Erythroblast (primary cell): Measurements from ENCODE around the gene GC.

Experiments
- GATA1 ChIP-seq: IDR thresholded peaks from 2 replicates; pipeline ENCODE4 v1.6.1; 2011; ENCODE audit warnings: low read depth, mild to moderate bottlenecking, control low read depth, low read length, moderate library complexity
- POLR2A ChIP-seq: IDR thresholded peaks from 2 replicates; pipeline ENCODE4 v1.6.1; 2011; ENCODE audit warnings: mild to moderate bottlenecking, low read length

- TF ChIP-seq POLR2A (no peak), GATA1 (no peak)
Observed at GRCh38 chr4:71777891-71778290, 6.0 kb downstream of the GC start.
